OCI-LY1 (cell line): ENCODE results near the gene TMEM51.

ENCODE experiments used
- CTCF ChIP-seq: fragments of 200-600 bp; sonication (generic), shearing (Covaris generic); IDR thresholded peaks from 2 replicates; pipeline ENCODE4 v1.5.1; 2017; ENCODE audit warnings: mild to moderate bottlenecking, antibody characterized with exemption, low read length, moderate library complexity, mixed read lengths
- EZH2 ChIP-seq: fragments of 200-600 bp; sonication (generic), shearing (Covaris generic); IDR thresholded peaks from 2 replicates; pipeline ENCODE4 v1.8.0; 2017; ENCODE audit warnings: borderline replicate concordance, mixed run types, mild to moderate bottlenecking, antibody characterized with exemption, low read length, moderate library complexity, mixed read lengths

GRCh38 chr1:15145327-15145726 is 8.2 kb upstream of the TMEM51 start:
- TF ChIP-seq EZH2 = no peak
- TF ChIP-seq CTCF = no peak
